Fibroblast of skin of right biceps (primary cell): ENCODE data around the gene ITPK1.

ENCODE experiments used
- DNase-seq: peaks from one replicate; pipeline ENCODE4 v3.0.0-alpha.2; 2013

Gene ITPK1

DNA sequence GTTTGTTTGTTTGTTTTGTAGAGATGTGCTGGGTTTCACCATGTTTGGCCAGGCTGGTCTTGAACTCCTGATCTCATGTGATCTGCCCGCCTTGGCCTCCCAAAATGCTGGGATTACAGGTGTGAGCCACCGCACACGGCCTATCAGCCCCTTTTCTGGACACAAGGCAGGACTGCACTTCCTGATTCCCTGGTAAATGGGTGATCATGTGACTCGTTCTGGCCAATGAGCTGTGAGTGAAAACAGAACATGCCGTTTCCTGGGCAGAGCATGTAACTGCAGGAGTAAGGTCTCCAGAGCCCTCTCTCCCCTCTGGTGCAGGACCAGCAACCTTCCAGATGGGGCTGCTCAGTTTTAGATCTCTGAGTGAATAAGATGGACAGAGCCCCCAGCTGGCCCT is 92.7 kb downstream of the ITPK1 start:
- peak; percentile 38 for DNase-seq

DNA sequence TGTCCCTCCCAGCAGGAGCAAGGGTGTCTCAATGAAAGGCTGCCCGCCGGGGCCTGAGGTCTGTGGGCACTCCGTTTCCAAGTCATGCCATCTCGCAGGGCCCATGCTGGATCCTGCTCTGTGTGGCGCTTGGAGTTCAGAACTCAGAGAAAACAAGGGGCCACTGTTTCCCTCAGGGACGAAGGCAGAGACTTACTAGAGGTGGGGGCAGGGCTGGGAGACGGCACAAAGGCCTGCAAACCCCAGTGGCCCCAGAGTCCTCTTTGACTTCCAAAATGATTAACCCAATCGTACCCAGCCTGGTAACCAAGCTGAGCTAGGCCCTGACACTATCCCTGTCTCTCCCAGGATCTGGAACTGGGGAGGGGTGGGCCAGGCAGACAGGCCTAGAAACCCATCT is 95.8 kb downstream of the ITPK1 start:
- DNase-seq: no peak

DNA sequence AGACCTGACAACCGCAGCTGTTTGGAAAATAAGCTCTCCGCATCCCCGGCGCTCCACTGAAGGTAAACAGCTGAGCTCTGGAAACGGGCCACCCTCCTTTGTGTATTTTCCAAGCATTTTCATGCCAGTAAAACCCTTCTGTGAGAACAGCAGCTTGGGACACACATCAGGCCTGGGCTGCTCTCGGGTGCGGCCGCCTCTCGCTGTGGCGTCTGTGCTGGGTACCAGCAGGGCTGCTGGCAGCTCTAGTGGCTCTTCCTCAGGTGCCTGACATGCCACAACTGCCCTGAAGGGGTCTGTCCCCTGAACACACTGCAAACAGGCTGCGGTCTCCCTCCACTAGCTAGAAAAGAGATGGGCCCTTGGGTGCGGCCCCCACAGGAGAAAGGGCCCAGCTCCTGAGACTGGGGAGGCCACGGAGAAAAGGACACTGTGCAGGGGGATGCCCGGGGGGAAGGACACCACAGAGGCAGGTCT is 96.3 kb downstream of the ITPK1 start:
- no peak for DNase-seq

DNA sequence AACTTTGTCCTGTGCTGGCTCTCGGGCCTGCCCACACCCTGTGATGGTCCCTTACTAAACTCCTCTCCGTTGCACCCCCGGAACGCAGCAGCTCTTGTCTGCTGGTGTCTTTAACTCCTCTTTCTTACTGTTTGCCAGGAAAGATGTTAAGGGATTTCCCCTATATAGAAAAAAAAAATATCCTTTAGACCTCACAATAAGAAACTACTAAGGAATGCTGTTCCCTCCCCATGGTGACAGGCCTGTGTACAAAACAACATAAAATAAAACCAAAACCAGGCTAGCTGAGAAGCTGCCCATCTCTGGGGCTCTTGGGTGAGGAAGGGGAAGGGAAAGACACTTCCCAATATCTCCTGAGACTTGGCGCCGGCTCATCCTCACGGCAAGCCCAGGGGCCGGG is 97.4 kb downstream of the ITPK1 start:
- DNase-seq: no peak

DNA sequence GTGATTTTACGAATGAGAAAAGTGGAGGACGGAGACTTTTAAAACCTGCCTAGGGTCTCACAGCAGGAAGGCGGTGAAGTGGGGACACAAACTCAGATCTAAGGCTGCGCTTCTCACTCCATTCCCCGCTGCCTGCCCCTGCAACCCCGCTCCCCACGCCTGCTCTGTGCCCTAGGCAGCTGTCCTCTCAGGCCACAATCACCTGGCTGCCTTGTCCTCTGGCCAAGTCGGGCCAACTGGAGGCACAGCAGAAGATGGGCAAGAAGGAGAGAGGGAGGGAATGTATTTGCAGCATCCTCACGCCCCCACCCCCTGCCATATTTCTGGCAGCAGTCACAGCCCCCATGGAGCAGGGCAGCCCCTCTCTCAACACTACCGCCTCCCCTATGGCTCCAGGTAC is 97.8 kb downstream of the ITPK1 start:
- DNase-seq: no peak

DNA sequence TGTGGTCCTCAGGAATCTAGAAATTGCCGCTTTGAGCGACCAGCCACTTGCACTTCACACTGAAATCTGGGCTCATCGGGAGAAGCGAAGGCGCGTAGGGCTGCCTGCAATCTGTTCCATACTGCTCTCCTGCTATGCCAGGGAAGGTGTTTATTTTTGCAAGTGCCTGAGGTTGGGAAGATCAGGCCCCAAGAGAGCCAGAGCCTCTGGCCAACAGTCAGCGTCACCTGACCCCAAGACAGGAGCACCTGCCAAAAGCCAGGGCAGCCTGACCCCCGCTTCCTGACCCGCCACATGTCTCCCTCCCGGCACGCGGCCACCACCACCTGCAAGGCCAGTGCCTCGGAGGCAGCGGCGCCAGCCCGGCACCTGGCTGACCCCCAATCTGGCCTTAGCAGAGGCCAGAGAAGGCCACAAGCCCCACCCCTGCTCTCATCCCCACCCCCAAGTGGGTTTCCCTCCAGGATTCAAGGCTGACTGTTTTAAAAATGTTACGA is 98.4 kb downstream of the ITPK1 start:
- no peak for DNase-seq

DNA sequence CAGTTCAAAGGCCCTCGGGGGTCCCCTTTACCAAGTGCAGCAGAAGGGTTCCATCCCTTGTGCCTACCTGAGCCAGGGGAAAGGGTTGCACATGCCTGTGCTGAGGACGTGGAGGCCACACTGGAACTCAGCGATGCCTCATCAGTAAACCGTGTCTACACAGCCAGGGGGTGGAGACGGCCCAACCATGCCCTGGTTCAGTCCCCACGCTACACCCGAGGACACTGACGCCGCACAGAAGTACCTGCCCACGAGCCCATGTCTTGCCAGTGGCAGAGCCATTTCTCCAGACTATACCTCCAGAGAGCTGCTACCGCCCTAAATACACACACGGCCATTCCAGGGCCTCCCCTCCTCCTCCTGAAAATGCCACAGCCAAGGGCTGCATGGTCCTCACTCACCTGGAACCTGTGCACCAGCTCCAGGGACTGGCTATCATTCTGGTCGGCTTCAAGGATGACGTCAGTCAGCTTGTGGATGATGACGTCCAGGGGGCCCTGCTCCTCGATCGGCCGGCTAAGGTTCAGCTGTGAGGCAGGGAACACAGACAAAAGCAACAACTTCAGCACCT is 99.4 kb downstream of the ITPK1 start:
- no peak for DNase-seq

DNA sequence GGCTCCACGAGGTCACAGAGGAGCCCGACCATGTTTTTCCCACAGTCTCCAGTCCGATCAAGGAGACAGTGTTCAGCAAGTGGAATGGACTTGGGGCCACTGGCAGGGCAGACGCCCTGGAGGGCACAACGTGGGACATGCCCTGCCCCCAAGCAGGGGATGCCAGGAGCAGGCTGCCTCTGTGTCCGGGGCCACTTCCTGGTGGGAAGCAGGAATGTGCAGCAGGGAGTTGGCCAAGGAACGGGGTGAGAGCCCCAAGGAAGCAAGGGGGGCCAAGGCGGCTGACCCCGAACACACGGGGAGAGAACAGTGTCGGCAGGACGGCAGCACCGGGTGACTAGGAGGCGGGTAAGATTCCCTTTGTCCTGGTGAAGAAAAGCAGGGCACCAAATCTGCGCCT is 100.2 kb downstream of the ITPK1 start:
- DNase-seq: no peak

DNA sequence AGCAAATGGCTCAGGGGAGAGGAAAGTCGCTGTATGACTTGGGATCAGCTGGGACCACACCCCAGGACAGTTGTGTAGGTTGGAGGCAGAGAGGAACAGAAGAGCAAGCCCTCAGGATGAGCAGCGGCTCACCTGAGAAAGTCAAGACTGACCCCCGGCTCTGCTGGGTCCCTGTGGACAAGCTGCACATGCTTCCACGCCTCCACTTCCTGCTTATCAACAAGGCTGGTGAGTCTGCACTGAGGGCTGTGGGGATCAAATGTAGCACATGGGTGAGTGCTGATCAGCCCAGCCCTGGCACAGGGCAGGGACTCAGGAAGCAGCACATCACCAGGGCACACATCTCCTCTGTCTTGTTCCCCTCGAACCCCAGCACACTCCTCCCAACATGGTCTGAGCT is 100.7 kb downstream of the ITPK1 start:
- DNase-seq: no peak

DNA sequence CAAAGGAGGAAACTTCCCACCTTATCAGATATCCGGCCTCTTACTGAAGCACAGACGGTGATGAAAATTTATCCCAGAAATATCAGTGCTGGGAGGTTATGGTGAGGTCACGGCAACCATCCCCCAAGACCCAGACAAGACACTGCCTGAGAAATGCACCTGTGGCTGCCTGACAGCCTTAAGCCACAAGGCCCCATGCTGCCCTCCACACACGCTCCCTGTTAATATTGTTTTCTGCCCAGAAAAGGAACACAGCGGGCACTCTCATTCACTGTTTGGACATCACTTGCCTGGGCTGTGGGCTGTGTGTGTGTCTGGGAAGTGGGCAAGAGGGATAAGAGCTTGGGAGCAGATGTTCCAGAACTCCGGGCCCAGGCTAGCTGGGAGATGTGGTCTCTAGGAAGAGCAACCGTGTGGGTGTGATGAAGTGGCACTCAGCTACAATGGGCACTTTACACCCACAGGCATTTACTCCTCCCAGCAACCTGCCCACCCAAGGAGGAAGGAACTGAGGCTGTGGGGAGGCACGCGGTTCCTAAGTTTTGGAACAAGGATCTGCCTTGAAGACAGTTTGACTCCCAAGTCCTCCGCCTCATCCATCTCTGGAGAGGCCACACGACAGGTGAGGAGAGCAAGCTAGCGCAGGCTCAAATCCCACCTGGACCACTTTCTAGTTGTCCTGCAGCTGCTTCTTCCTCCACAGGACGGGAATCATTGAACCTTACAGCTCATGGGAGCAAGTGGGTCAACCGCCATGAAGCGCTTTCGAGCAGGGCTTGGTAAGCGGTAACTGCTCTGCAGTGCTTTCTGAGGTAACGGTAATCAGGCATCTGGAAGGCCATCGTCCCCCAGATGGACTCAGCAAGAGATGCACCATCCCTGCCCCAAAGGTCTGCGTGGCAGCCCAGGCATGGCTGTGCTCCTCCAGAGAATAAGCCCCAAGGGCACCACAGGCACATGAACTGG is 101.4 kb downstream of the ITPK1 start:
- no peak for DNase-seq

DNA sequence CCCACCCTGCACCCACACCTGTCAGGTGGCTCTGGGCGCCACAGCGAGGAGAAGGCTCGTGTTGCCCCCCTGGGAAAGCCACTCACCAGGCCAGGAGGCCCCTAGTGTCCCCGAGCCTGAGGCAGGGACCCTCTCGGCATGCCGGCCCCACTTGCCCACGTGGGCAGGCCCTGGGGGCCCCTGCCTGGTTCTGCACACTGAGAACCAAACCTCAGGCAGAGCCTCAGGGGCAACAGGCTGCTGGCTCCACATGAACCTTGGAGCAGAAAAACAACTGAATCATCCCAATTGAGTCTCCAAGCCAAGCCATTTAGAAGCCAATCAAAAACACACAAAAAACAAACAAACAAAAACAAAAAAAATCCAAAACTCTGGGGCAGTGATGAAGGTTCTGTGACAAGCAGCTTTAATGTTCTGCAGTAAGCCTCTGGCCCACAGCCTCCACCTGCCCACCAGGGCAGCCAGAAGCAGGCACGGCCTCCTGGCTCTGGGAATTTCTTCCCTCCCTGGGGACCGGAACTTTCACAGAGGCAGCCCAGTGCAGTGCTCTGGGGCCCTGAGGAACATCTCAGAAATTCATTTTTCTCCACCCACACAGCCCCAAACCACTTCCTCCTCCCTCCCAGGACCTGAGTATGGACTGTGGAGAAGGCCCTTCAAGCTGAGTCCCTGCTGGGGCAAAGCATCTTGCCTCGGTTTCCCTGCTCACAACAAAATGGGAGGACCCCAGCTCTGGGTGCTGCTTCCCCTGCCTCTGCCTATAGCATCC is 102.6 kb downstream of the ITPK1 start:
- peak; percentile 52 for DNase-seq

DNA sequence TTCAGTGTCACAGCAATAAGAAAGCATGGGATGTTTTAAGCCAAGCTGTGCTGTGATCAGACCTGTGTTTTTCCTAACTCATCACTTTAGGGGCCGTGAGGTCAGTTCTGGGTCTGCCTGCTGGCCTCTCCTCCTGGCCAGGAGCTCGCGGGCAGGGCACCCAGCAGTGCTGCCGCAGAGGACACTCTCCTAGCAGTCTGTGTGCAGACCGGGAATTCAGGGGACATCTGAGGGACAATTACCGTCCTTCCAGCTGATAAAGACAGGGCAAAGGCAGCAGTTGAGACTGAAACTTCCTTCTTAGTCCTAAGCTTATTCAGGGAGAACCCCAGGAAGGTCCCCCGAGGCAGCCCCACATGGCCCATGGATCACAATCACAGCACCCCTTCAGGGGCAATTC is 103.2 kb downstream of the ITPK1 start:
- no peak for DNase-seq

DNA sequence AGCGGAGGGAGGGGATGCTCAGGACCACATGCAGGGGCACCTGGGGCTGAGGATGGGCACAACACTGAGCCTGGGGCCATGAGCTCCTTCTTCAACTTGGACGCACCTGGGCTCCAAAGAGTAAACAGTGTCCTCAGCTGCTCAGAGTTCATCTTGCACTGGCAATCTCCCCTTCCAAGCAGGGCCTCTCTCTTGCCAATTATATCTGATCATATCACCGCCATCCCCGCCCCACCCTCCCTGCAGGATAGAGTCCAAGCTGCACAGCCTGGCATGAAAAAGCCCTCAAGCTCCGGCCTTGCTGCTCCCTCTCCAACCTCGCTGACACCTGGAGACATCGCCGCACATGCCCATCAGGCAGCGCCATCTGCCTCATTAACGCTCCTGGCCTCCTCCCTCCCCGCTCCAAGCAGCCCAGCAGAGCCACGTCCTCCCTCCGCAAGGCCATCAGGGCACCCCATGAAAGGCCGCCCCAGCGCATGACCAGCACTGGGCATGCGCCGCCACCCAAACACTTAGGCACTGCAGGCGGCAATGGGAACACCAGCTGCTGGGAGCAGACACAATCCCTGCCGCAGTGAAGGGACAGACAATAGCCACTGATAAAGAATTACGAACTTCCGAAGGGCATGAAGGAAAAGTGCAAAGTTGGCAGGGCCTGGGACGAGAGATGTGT is 103.9 kb downstream of the ITPK1 start:
- DNase-seq: no peak

DNA sequence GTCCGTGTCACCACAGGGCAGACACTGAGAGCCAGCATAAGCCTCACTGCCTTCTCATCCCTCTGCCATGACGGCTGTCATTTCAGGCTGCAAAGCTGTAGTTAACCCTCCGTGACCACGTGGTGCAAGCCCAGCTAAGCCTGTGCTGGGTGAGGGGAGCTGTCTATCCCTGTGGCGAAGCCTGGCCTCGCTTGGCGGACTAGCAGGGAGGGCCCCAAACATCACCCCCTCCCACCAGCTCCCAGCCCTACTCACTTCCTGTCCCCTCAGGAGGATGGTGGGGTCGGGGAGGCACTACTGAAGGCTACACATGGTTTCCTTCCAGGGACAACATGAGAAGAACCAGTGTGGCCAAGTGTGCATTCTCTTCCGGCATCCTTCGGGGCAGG is 104.6 kb downstream of the ITPK1 start:
- DNase-seq: no peak

DNA sequence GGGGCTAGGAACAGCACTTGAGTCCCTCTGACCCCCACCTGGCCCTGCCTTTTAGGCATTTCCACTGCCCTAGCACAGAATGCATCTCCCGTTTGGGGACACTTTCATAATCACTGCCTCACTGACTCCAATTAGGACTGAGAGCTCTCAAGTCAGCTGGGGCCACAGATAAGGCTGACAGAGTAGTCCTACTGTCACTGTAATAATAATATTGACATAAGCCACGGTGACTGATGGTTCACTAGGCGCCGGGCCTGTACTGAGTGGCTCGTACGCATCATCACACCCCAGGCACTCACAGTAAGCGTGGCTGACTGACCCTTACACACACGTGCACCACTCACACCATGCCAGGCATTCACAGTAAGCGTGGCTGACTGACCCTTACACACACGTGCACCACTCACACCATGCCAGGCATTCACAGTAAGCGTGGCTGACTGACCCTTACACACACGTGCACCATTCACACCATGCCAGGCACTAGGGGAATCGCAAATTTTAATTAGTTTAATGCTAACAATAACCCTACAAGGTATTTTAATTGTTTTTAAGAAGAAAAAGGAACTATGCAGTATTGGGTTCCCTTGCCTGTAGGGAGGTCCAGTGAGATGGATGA is 105.1 kb downstream of the ITPK1 start:
- no peak for DNase-seq

DNA sequence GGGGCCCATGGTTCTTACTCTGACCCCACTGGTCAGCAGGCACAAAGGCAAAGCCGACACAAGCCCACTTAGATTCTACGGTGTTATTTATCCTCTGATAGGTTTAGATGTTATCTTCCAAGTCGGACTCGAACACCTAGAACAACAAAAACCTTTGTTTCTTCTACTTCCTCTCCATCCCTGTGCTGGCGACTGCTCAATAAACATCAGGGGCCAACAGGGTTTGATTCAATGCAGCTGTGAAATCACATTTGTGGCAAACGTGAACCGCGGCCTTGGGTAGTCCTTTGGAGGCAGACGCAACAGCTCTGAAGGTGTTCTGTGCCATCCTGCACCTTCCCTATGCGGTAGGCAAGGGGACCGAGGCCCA is 105.6 kb downstream of the ITPK1 start:
- DNase-seq: no peak

DNA sequence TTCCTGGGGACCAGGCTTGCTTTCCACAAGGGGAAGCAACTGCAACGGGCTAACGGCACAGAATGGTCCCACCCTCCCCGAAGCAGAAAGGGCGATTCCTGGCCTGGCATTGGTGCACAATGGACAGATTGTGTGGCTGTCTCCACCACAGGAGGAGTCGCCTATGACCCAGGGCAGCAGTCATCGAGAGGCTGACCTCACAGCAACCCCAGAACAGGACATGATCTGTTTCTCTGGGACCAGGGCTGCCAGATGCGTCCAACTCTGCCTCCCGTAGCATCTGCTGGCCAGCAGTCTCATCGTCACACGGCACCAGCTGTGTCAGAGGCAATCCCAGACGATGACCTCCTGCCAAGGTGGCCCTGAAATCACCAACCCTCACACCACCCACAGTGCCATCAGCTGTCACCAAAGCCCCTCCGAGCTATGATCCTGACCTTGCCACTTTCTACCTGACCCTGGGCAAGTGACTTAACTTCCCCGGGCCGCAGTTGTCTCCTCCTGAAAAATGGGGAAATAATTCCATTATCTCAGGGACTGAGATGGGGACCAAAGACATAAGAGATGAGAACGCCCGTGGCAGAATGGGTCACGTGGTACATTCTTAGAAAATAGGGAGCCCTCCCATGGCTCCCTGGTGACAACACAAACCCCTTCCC is 106.1 kb downstream of the ITPK1 start:
- DNase-seq: no peak

DNA sequence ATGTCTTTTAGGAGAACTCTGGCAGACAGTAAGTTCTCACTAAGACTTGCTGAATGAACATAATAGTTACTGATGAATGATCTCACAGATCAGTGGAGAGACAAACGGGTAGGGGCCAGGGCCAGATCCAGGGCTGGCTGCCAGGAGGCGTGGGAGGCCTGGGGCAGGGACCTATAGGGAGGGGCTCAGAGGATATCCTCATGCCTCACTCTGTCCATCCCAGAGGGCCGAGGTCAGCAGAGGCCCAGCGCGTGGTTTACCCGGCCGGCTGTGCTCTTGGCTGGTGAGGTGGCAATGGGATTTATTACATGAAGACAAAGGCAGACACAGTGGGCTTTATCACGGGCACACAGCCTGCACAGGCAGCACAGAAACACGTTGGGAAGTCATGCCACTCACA is 107.3 kb downstream of the ITPK1 start:
- no peak for DNase-seq

DNA sequence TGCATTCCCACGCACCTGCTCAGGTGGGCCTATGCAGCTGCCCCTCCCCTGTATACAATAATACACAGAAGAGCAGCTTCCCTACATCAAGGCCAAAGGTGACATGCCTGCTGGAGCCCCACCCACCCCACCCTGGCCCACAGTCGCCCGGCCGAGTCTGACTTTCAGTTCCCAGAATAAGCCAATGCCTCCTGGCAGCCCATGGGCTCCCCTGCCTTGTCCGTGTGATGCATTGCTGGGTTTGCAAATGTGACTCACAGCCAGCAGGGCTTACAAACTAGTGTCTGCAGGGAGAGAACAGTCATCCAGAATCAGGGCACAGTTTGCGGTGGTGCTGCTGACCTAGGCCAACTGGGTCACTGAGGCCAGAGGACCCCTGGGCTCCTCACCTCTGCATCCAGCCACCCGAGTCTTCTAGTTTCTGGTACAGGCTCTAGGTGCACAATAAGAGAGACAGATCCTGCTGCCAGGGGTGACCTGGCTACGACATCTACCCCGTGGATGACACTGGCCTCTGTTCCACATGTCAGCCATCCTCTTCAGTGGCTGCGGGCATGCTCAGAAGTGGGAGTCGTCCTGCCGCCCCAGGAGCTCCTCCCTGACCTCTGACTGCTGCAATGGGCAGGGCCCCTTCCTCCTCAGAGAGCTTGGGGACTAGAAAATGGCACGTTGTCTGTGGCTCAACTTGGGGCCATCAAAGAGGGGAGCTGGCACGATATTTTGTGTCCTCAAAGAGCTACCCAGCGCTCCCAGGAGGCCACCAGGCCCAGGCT is 108.3 kb downstream of the ITPK1 start:
- peak; percentile 56 for DNase-seq

DNA sequence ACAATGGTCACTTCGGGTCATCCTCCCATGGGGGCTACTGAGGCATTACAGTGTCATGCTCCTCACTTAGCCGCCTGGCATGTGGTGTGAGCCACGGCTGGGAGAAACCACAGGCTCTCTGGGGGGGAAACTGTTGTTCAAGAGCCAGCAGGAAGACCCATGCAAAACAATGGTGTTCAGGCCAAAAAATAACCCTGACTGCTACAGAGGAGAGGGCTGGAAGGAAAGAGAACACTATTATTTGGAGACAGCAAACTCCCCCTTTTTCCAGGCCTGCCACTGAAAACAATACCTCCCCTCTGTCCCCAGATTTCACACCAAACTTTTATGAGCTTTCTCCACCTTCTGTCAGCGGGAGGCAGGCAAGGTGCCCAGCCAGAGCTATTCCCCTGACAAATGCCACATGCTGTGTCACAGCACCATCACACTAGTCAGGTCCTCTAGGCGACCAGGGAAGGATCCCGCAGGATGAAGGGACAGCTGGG is 109.1 kb downstream of the ITPK1 start:
- DNase-seq: peak; percentile 33

DNA sequence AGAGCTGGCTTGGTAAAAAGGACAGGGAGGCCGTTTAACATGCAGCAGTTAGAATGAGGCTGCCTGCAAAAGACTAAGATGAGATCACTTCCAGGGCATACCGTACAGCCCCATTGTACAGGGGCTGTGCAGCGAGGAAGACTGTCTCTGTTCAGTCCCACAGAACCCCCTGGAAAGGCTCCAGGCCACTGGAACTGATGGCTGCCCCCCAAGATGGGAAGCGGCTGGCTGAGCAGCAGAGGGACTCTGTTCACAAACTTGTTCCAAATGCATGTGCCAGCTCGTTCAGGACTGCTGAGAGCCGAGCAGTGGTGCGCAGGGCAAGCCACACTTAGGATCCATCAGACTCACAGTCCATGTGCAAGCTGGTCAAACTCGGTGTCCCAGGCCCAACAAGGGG is 109.9 kb downstream of the ITPK1 start:
- no peak for DNase-seq
